ENCODE measurements around the gene CCBE1. TPM values are rescaled to one million over a fixed set of nuclear protein-coding genes. Genes with fewer than 3 reads are reported as not detected.
"Not testable (repeated sequence)": the region's sequence is repeated elsewhere in the genome, so short reads cannot be mapped to it uniquely, and the experiment has no call there.

CCBE1 gene
- polyA plus RNA-seq, 3 donors: 28.0 to 35.2 (median 32.8) TPM

GRCh38 chr18:59664329-59664728 lies 32.9 kb downstream of the CCBE1 start:
- no peak for DNase-seq (ENCODE audit: extremely low read depth in 1 of 11, low read depth in 9 of 11, low spot score in 4 of 11)

GRCh38 chr18:59663096-59663495 lies 34.1 kb downstream of the CCBE1 start:
- no peak for DNase-seq (ENCODE audit: extremely low read depth in 1 of 11, low read depth in 9 of 11, low spot score in 4 of 11)

- DNase-seq (ENCODE audit: extremely low read depth in 1 of 11, low read depth in 9 of 11, low spot score in 4 of 11): no peak
Observed at GRCh38 chr18:59661891-59662701, 35.1 kb downstream of the CCBE1 start.

GRCh38 chr18:59660786-59661743 lies 36.2 kb downstream of the CCBE1 start:
- DNase-seq (ENCODE audit: extremely low read depth in 1 of 11, low read depth in 9 of 11, low spot score in 4 of 11): no peak

GRCh38 chr18:59660366-59660765 lies 36.9 kb downstream of the CCBE1 start:
- DNase-seq (ENCODE audit: extremely low read depth in 1 of 11, low read depth in 9 of 11, low spot score in 4 of 11): no peak

GRCh38 chr18:59659508-59660170 lies 37.6 kb downstream of the CCBE1 start:
- no peak for DNase-seq (ENCODE audit: extremely low read depth in 1 of 11, low read depth in 9 of 11, low spot score in 4 of 11)

GRCh38 chr18:59658941-59659340 lies 38.3 kb downstream of the CCBE1 start:
- DNase-seq (ENCODE audit: extremely low read depth in 1 of 11, low read depth in 9 of 11, low spot score in 4 of 11): no peak

GRCh38 chr18:59657012-59657411 lies 40.2 kb downstream of the CCBE1 start:
- DNase-seq (ENCODE audit: extremely low read depth in 1 of 11, low read depth in 9 of 11, low spot score in 4 of 11): no peak

- DNase-seq (ENCODE audit: extremely low read depth in 1 of 11, low read depth in 9 of 11, low spot score in 4 of 11): no peak
Observed at GRCh38 chr18:59656373-59656887, 40.8 kb downstream of the CCBE1 start.

GRCh38 chr18:59655676-59656075 lies 41.5 kb downstream of the CCBE1 start:
- peak in 1 of 11 donors; percentile 57 for DNase-seq (ENCODE audit: extremely low read depth in 1 of 11, low read depth in 9 of 11, low spot score in 4 of 11)

GRCh38 chr18:59651071-59651470 lies 46.2 kb downstream of the CCBE1 start:
- DNase-seq (ENCODE audit: extremely low read depth in 1 of 11, low read depth in 9 of 11, low spot score in 4 of 11): no peak

GRCh38 chr18:59650266-59650820 lies 46.9 kb downstream of the CCBE1 start:
- no peak for DNase-seq (ENCODE audit: extremely low read depth in 1 of 11, low read depth in 9 of 11, low spot score in 4 of 11)

GRCh38 chr18:59649591-59649990 lies 47.6 kb downstream of the CCBE1 start:
- DNase-seq (ENCODE audit: extremely low read depth in 1 of 11, low read depth in 9 of 11, low spot score in 4 of 11): no peak

GRCh38 chr18:59648469-59648868 lies 48.8 kb downstream of the CCBE1 start:
- DNase-seq (ENCODE audit: extremely low read depth in 1 of 11, low read depth in 9 of 11, low spot score in 4 of 11): not testable (repeated sequence)

GRCh38 chr18:59646963-59647307 lies 50.3 kb downstream of the CCBE1 start:
- DNase-seq (ENCODE audit: extremely low read depth in 1 of 11, low read depth in 9 of 11, low spot score in 4 of 11): no peak

- no peak for DNase-seq (ENCODE audit: extremely low read depth in 1 of 11, low read depth in 9 of 11, low spot score in 4 of 11)
Observed at GRCh38 chr18:59646228-59646962, 50.8 kb downstream of the CCBE1 start.

- DNase-seq (ENCODE audit: extremely low read depth in 1 of 11, low read depth in 9 of 11, low spot score in 4 of 11): no peak
Observed at GRCh38 chr18:59643740-59644139, 53.5 kb downstream of the CCBE1 start.

GRCh38 chr18:59640721-59641120 lies 56.5 kb downstream of the CCBE1 start:
- no peak for DNase-seq (ENCODE audit: extremely low read depth in 1 of 11, low read depth in 9 of 11, low spot score in 4 of 11)

Data from renal cortex interstitium (tissue), 11 donors.